ENCODE measurements around the gene TOX3.

- TF ChIP-seq ELF4 (IDR thresholded peaks at IDR 0.05) (no peak), SUZ12 (IDR thresholded peaks at IDR 0.05) (no peak), ARNT (IDR thresholded peaks at IDR 0.05) (no peak), SP1 (IDR thresholded peaks at IDR 0.05) (no peak), FOXM1 (IDR thresholded peaks at IDR 0.05; ENCODE audit: borderline replicate concordance) (no peak), FOXK2 (IDR thresholded peaks at IDR 0.05) (no peak), FOXA1 (IDR thresholded peaks at IDR 0.05) (no peak), CTBP1 (IDR thresholded peaks at IDR 0.05; ENCODE audit: borderline replicate concordance) (no peak), TARDBP (IDR thresholded peaks at IDR 0.05) (no peak)
Measured at GRCh38 chr16:52473096-52473495, 73.8 kb downstream of the TOX3 start.

All from HEK293T (cell line).